HG03039 (cell line): ENCODE measurements around the gene GALNT18.
"Not testable (repeated sequence)": the region's sequence is repeated elsewhere in the genome, so short reads cannot be mapped to it uniquely, and the experiment has no call there.

Experiments
- ATAC-seq: cut with Tn5 transposase; IDR thresholded peaks from one replicate; pipeline ENCODE4 v1.9.1; 2021; ENCODE audit warnings: mild to moderate bottlenecking, moderate library complexity; ENCODE audit not compliant: unreplicated experiment

Gene GALNT18

GRCh38 chr11:11471201-11471600, 150.6 kb downstream of the GALNT18 start:
- no peak for ATAC-seq

GRCh38 chr11:11468954-11469353, 152.9 kb downstream of the GALNT18 start:
- no peak for ATAC-seq

- ATAC-seq = no peak
Observed at GRCh38 chr11:11467312-11467711, 154.5 kb downstream of the GALNT18 start.

GRCh38 chr11:11464555-11464954, 157.2 kb downstream of the GALNT18 start:
- ATAC-seq = no peak

GRCh38 chr11:11463405-11463804, 158.4 kb downstream of the GALNT18 start:
- ATAC-seq = no peak

GRCh38 chr11:11461473-11461872, 160.3 kb downstream of the GALNT18 start:
- no peak for ATAC-seq

GRCh38 chr11:11459578-11459977, 162.2 kb downstream of the GALNT18 start:
- ATAC-seq = no peak

- ATAC-seq = no peak
Observed at GRCh38 chr11:11458485-11458884, 163.3 kb downstream of the GALNT18 start.

GRCh38 chr11:11458001-11458400, 163.8 kb downstream of the GALNT18 start:
- ATAC-seq = no peak

- no peak for ATAC-seq
Observed at GRCh38 chr11:11456866-11457265, 164.9 kb downstream of the GALNT18 start.

- no peak for ATAC-seq
Observed at GRCh38 chr11:11454671-11455223, 167.1 kb downstream of the GALNT18 start.

- no peak for ATAC-seq
Observed at GRCh38 chr11:11451501-11452005, 170.3 kb downstream of the GALNT18 start.

- ATAC-seq = no peak
Observed at GRCh38 chr11:11450744-11451362, 171.0 kb downstream of the GALNT18 start.

- ATAC-seq = no peak
Observed at GRCh38 chr11:11449327-11449726, 172.5 kb downstream of the GALNT18 start.

GRCh38 chr11:11448626-11449025, 173.2 kb downstream of the GALNT18 start:
- no peak for ATAC-seq

- ATAC-seq = not testable (repeated sequence)
Observed at GRCh38 chr11:11447601-11448000, 174.2 kb downstream of the GALNT18 start.

GRCh38 chr11:11446967-11447366, 174.8 kb downstream of the GALNT18 start:
- ATAC-seq = no peak

GRCh38 chr11:11446564-11446963, 175.2 kb downstream of the GALNT18 start:
- ATAC-seq = no peak

GRCh38 chr11:11445441-11446185, 176.2 kb downstream of the GALNT18 start:
- no peak for ATAC-seq

GRCh38 chr11:11444804-11445131, 177.0 kb downstream of the GALNT18 start:
- no peak for ATAC-seq

GRCh38 chr11:11444027-11444803, 177.6 kb downstream of the GALNT18 start:
- no peak for ATAC-seq
